H9 (cell line): ENCODE results near the gene PLXNA2. TPM values are rescaled to one million over a fixed set of nuclear protein-coding genes. Genes with fewer than 3 reads are reported as not detected.

ENCODE experiments used
- DNase-seq: peaks from one replicate; pipeline ENCODE4 v3.0.0-alpha.2; 2017
- H2AFZ ChIP-seq: one replicate; pipeline ENCODE4 v1.6.1; 2013; ENCODE audit warnings: mild to moderate bottlenecking, low read length, control low read depth, moderate library complexity
- H2AK5ac ChIP-seq: 2 replicates; pipeline ENCODE4 v1.6.1; 2013; ENCODE audit warnings: low read length, control low read depth, mixed read lengths; ENCODE audit not compliant: insufficient read length
- H2BK120ac ChIP-seq: one replicate; pipeline ENCODE4 v1.6.1; 2013; ENCODE audit warnings: low read depth, mild to moderate bottlenecking, low read length, control low read depth, inconsistent platforms; ENCODE audit not compliant: poor library complexity, severe bottlenecking
- H2BK12ac ChIP-seq: 2 replicates; pipeline ENCODE4 v1.6.1; 2013; ENCODE audit warnings: low read length, control low read depth, mixed read lengths, low read depth; ENCODE audit not compliant: insufficient read length
- H2BK15ac ChIP-seq: 2 replicates; pipeline ENCODE4 v1.6.1; 2013; ENCODE audit warnings: low read depth, low read length, control low read depth
- H2BK20ac ChIP-seq: one replicate; pipeline ENCODE4 v1.6.1; 2013; ENCODE audit warnings: low read depth, mild to moderate bottlenecking, low read length, control low read depth, inconsistent platforms; ENCODE audit not compliant: poor library complexity, severe bottlenecking
- H2BK5ac ChIP-seq: 2 replicates; pipeline ENCODE4 v1.6.1; 2013; ENCODE audit warnings: low read length, control low read depth, mixed read lengths; ENCODE audit not compliant: insufficient read length
- H3K14ac ChIP-seq: 2 replicates; pipeline ENCODE4 v1.6.1; 2013; ENCODE audit warnings: low read length, control low read depth; ENCODE audit not compliant: insufficient read depth
- H3K18ac ChIP-seq: 2 replicates; pipeline ENCODE4 v1.6.1; 2013; ENCODE audit warnings: low read depth, mild to moderate bottlenecking, mixed read lengths, low read length, control low read depth; ENCODE audit not compliant: insufficient read length
- H3K23ac ChIP-seq: 2 replicates; pipeline ENCODE4 v1.6.1; 2013; ENCODE audit warnings: low read length, control low read depth, mixed read lengths, low read depth; ENCODE audit not compliant: insufficient read length
- H3K23me2 ChIP-seq: 2 replicates; pipeline ENCODE4 v1.6.1; 2013; ENCODE audit warnings: low read depth, mild to moderate bottlenecking, mixed read lengths, low read length, control low read depth; ENCODE audit not compliant: insufficient read length, poor library complexity, severe bottlenecking
- H3K27ac ChIP-seq: 2 replicates; pipeline ENCODE4 v1.5.1; 2013; ENCODE audit warnings: low read length, control low read depth, mixed read lengths, low read depth; ENCODE audit not compliant: insufficient read length
- H3K27me3 ChIP-seq: 2 replicates; pipeline ENCODE4 v1.6.1; 2013; ENCODE audit warnings: low read length, control low read depth, inconsistent platforms; ENCODE audit not compliant: insufficient read depth
- H3K4ac ChIP-seq: 2 replicates; pipeline ENCODE4 v1.6.1; 2013; ENCODE audit warnings: low read depth, mild to moderate bottlenecking, control low read depth, inconsistent platforms, low read length, moderate library complexity
- H3K4me1 ChIP-seq: 2 replicates; pipeline ENCODE4 v1.6.1; 2013; ENCODE audit warnings: low read length, control low read depth, inconsistent platforms; ENCODE audit not compliant: insufficient read depth
- H3K4me2 ChIP-seq: 2 replicates; pipeline ENCODE4 v1.6.1; 2013; ENCODE audit warnings: low read length, control low read depth, mixed read lengths; ENCODE audit not compliant: insufficient read length, insufficient read depth
- H3K56ac ChIP-seq: 2 replicates; pipeline ENCODE4 v1.6.1; 2013; ENCODE audit warnings: low read depth, mild to moderate bottlenecking, mixed read lengths, low read length, control low read depth; ENCODE audit not compliant: insufficient read length
- H3K79me1 ChIP-seq: 2 replicates; pipeline ENCODE4 v1.6.1; 2013; ENCODE audit warnings: low read depth, mild to moderate bottlenecking, moderate library complexity, low read length, control low read depth, inconsistent platforms; ENCODE audit not compliant: insufficient read depth, poor library complexity, severe bottlenecking
- H3K79me2 ChIP-seq: 2 replicates; pipeline ENCODE4 v1.6.1; 2013; ENCODE audit warnings: low read length, control low read depth, inconsistent platforms; ENCODE audit not compliant: insufficient read depth
- H3K9ac ChIP-seq: 2 replicates; pipeline ENCODE4 v1.6.1; 2013; ENCODE audit warnings: low read length, control low read depth, mixed read lengths; ENCODE audit not compliant: insufficient read length; ENCODE audit errors: extremely low read depth
- H3K9me3 ChIP-seq: one replicate; pipeline ENCODE4 v1.6.1; 2013; ENCODE audit warnings: low read depth, low read length, inconsistent platforms; ENCODE audit not compliant: control insufficient read depth
- H3T11ph ChIP-seq: one replicate; pipeline ENCODE4 v1.6.1; 2013; ENCODE audit warnings: mild to moderate bottlenecking, low read length, control low read depth, inconsistent platforms
- H4K20me1 ChIP-seq: one replicate; pipeline ENCODE4 v1.6.1; 2013; ENCODE audit not compliant: control insufficient read depth, insufficient read length, insufficient read depth
- H4K5ac ChIP-seq: 2 replicates; pipeline ENCODE4 v1.6.1; 2013; ENCODE audit warnings: low read depth, mild to moderate bottlenecking, mixed read lengths, low read length, control low read depth; ENCODE audit not compliant: insufficient read length
- H4K8ac ChIP-seq: replicated peaks from 2 replicates; pipeline ENCODE4 v1.6.1; 2013; ENCODE audit warnings: low read length, control low read depth, mixed read lengths, low read depth; ENCODE audit not compliant: insufficient read length
- H4K91ac ChIP-seq: 2 replicates; pipeline ENCODE4 v1.6.1; 2013; ENCODE audit warnings: low read depth, mild to moderate bottlenecking, moderate library complexity, mixed read lengths, low read length, control low read depth; ENCODE audit not compliant: insufficient read length
- H3K27ac Mint-ChIP-seq, 3 experiments: 2 replicates in 2 of 3; 3 replicates in 1 of 3; pipeline ENCODE4 v1.8.0; 2020 to 2021; ENCODE audit warnings: mixed read lengths in 3 of 3, mild to moderate bottlenecking in 1 of 3, moderate library complexity in 1 of 3
- H3K27me3 Mint-ChIP-seq: 2 replicates; pipeline ENCODE4 v1.8.0; 2021; ENCODE audit warnings: low read depth, mild to moderate bottlenecking, moderate library complexity, mixed read lengths
- H3K36me3 Mint-ChIP-seq, 3 experiments: 2 replicates in 2 of 3; 3 replicates in 1 of 3; pipeline ENCODE4 v1.8.0; 2020 to 2021; ENCODE audit warnings: low read depth in 3 of 3, mixed read lengths in 3 of 3; ENCODE audit not compliant: insufficient read depth in 1 of 3
- H3K4me1 Mint-ChIP-seq, 2 experiments: 2 replicates each; pipeline ENCODE4 v1.8.0; 2020; ENCODE audit warnings: mixed read lengths in 2 of 2
- H3K4me3 Mint-ChIP-seq, 2 experiments: 2 replicates in 1 of 2; 3 replicates in 1 of 2; pipeline ENCODE4 v1.8.0; 2020 to 2021; ENCODE audit warnings: mild to moderate bottlenecking in 2 of 2, mixed read lengths in 2 of 2, moderate library complexity in 1 of 2
- H3K9me3 Mint-ChIP-seq, 2 experiments: 2 replicates in 1 of 2; 3 replicates in 1 of 2; pipeline ENCODE4 v1.8.0; 2020; ENCODE audit warnings: mild to moderate bottlenecking in 2 of 2, mixed read lengths in 2 of 2, moderate library complexity in 1 of 2
- WGBS: extraction: QIAGEN DNeasy Blood & Tissue Kit; methylation state at CpG from one replicate; pipeline ENCODE4 v1.1.7; 2013; ENCODE audit warnings: missing lambda C conversion rate, low lambda C conversion rate, mixed read lengths; ENCODE audit not compliant: insufficient read length; ENCODE audit errors: extremely low coverage; 5-methylcytosine and 5-hydroxymethylcytosine counted together
- total RNA-seq: library from RNA; stranded (reverse); gene quantifications from 2 replicates; pipeline ENCODE4 v1.2.1, GENCODE V29; 2021
- TF ChIP-seq, protein P1 (sequence below): fragments of 200-600 bp; sonication (generic); conservative IDR thresholded peaks from 3 replicates; pipeline ENCODE4 v1.8.0; 2021; ENCODE audit warnings: antibody characterized with exemption, mild to moderate bottlenecking

Gene PLXNA2
- total RNA-seq, 1 experiment from 2014 or later, result 0.57 TPM

DNA sequence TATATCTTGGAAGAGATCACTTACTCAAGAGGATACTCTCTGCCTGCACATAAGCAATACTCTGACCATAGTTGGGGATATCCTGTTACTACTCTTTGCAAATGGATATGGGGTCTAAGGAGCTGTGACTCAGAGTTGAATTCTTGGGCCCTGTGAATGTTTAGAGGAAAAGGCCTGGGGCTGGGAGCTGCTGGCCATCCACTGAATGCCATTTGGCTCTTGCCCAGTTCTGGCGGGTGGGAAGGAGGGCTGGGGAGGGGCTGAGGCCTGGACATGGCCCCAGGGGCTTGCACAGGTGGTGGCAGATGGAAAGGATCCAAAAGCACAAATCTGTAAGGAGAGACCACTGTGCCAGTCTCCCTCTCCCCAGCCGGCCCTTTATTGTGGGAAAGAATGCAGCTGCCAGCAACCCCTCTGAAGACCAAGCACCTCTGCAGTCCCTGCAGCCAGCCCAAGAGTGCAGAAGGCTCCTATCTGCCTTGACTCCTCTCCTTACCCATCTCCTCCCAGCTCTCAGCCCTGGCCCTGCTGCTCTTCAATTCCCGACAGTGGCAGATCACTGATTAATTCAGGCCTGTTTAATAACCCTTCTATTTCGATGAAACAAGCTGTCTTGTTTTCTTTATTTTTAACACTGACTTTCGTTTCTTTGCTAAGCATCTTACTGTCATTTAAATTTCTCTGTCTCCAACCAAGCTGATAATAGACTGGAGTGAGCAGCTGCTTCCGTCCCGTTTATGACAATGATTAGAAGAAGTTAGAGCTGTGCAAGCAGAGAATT lies 12.1 kb downstream of the PLXNA2 start:
- no peaks in the 10 kb centered on the region for H3K27me3 ChIP-seq
- no peak for DNase-seq
- TF ChIP-seq, protein P1, sequence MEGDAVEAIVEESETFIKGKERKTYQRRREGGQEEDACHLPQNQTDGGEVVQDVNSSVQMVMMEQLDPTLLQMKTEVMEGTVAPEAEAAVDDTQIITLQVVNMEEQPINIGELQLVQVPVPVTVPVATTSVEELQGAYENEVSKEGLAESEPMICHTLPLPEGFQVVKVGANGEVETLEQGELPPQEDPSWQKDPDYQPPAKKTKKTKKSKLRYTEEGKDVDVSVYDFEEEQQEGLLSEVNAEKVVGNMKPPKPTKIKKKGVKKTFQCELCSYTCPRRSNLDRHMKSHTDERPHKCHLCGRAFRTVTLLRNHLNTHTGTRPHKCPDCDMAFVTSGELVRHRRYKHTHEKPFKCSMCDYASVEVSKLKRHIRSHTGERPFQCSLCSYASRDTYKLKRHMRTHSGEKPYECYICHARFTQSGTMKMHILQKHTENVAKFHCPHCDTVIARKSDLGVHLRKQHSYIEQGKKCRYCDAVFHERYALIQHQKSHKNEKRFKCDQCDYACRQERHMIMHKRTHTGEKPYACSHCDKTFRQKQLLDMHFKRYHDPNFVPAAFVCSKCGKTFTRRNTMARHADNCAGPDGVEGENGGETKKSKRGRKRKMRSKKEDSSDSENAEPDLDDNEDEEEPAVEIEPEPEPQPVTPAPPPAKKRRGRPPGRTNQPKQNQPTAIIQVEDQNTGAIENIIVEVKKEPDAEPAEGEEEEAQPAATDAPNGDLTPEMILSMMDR, result no peak
- no peak overlapping the region for H2BK12ac ChIP-seq
- H2AFZ ChIP-seq, result no peak overlapping the region
- no peaks in the 10 kb centered on the region for H4K20me1 ChIP-seq
- H3K79me2 ChIP-seq, result no peaks in the 10 kb centered on the region
- H2BK5ac ChIP-seq, result no peak overlapping the region
- no peaks in the 10 kb centered on the region for H3K79me1 ChIP-seq
- no peak overlapping the region for H3K18ac ChIP-seq
- peak overlapping the region; percentile 18; the same call in 1 of the 2 replicates for H3K14ac ChIP-seq
- H3K9me3 Mint-ChIP-seq, result no peaks in the 10 kb centered on the region; a peak in 1 of 5 replicates
- no peak overlapping the region; a peak in 1 of 7 replicates for H3K27ac Mint-ChIP-seq
- H2BK20ac ChIP-seq, result no peak overlapping the region
- no peak overlapping the region for H4K5ac ChIP-seq
- no peak overlapping the region for H2BK120ac ChIP-seq
- no peak overlapping the region for H3K23ac ChIP-seq
- peaks cover 56 to 58% of the 10 kb centered on the region in 2 experiments for H3K4me1 Mint-ChIP-seq
- H2BK15ac ChIP-seq, result no peak overlapping the region
- no peaks in the 10 kb centered on the region; a peak in 1 of 7 replicates for H3K36me3 Mint-ChIP-seq
- no peaks in the 10 kb centered on the region for H3K23me2 ChIP-seq
- no peak overlapping the region for H3K9ac ChIP-seq
- H4K91ac ChIP-seq, result no peak overlapping the region
- no peaks in the 10 kb centered on the region for H3K9me3 ChIP-seq
- H2AK5ac ChIP-seq, result no peak overlapping the region
- no peak overlapping the region for H3T11ph ChIP-seq
- no peak overlapping the region for H3K4ac ChIP-seq
- H3K4me1 ChIP-seq, result peaks cover 9% of the 10 kb centered on the region; the same call in 1 of the 2 replicates
- no peak overlapping the region for H3K4me2 ChIP-seq
- H3K27me3 Mint-ChIP-seq, result peaks cover 25% of the 10 kb centered on the region
- no peak overlapping the region for H3K56ac ChIP-seq
- no peak overlapping the region; a peak in 1 of 5 replicates for H3K4me3 Mint-ChIP-seq
- no peak overlapping the region for H4K8ac ChIP-seq
- no peak overlapping the region for H3K27ac ChIP-seq
- no CpG with 5 or more reads among the region's 7 CpGs for WGBS
